WTC11 (cell line): ENCODE results near the gene AKAP8. TPM values are rescaled to one million over a fixed set of nuclear protein-coding genes. Genes with fewer than 3 reads are reported as not detected.

ENCODE experiments used
- ATAC-seq: fragments of 200-7000 bp; cut with Tn5 transposase; 2 replicates; pipeline ENCODE4 v1.10.0; 2021; ENCODE audit warnings: mild to moderate bottlenecking, moderate library complexity
- CTCF ChIA-PET: fragments of 300-600 bp; sonication (Branson Sonifier 250); formaldehyde crosslinking; loops from one replicate; lab custom pipeline; 2021; ENCODE audit warnings: antibody characterized with exemption; lab: Charles Lee
- POLR2A ChIA-PET: fragments of 350-600 bp; sonication (Branson Sonifier 250); formaldehyde crosslinking; loops from one replicate; lab custom pipeline; 2021; ENCODE audit warnings: antibody characterized with exemption; lab: Charles Lee
- DNase-seq: peaks from one replicate; pipeline ENCODE4 v3.0.0; 2021; ENCODE audit warnings: low spot score
- H3K27ac Mint-ChIP-seq: 2 replicates; pipeline ENCODE4 v1.8.0; 2021; ENCODE audit warnings: mixed read lengths
- H3K27me3 Mint-ChIP-seq: 2 replicates; pipeline ENCODE4 v1.8.0; 2021; ENCODE audit warnings: low read depth, mild to moderate bottlenecking, moderate library complexity, mixed read lengths
- H3K36me3 Mint-ChIP-seq: 2 replicates; pipeline ENCODE4 v1.8.0; 2021; ENCODE audit warnings: mixed read lengths
- H3K4me1 Mint-ChIP-seq: 2 replicates; pipeline ENCODE4 v1.8.0; 2022; ENCODE audit warnings: mixed read lengths
- H3K4me3 Mint-ChIP-seq: 2 replicates; pipeline ENCODE4 v1.8.0; 2021; ENCODE audit warnings: mild to moderate bottlenecking, moderate library complexity, mixed read lengths
- H3K9me3 Mint-ChIP-seq: 2 replicates; pipeline ENCODE4 v1.8.0; 2021; ENCODE audit warnings: mixed read lengths
- FOXJ3 ChIP-seq: sonication (generic); formaldehyde crosslinking; IDR thresholded peaks from 2 replicates; pipeline ENCODE4 v1.9.0; 2021; ENCODE audit warnings: missing genetic modification reagents, mild to moderate bottlenecking, borderline replicate concordance
- IRF2 ChIP-seq: sonication (generic); formaldehyde crosslinking; IDR thresholded peaks from 2 replicates; pipeline ENCODE4 v1.8.0; 2022; ENCODE audit warnings: low read depth, missing genetic modification reagents, borderline replicate concordance
- MXD4 ChIP-seq: fragments of 250-450 bp; sonication (Bioruptor Pico); IDR thresholded peaks from 2 replicates; pipeline ENCODE4 v1.8.0; 2021; ENCODE audit warnings: mild to moderate bottlenecking, moderate library complexity, borderline replicate concordance
- MYBL2 ChIP-seq: sonication (generic); formaldehyde crosslinking; IDR thresholded peaks from 2 replicates; pipeline ENCODE4 v1.8.1; 2023; ENCODE audit warnings: mild to moderate bottlenecking, moderate library complexity, missing genetic modification reagents
- NFATC4 ChIP-seq: fragments of 250-450 bp; sonication (Bioruptor Pico); IDR thresholded peaks from 2 replicates; pipeline ENCODE4 v1.9.0; 2021; ENCODE audit warnings: mild to moderate bottlenecking
- SMAD3 ChIP-seq: sonication (generic); formaldehyde crosslinking; IDR thresholded peaks from 2 replicates; pipeline ENCODE4 v1.8.0; 2022; ENCODE audit warnings: missing genetic modification reagents, mild to moderate bottlenecking, borderline replicate concordance
- TEAD1 ChIP-seq: sonication (generic); formaldehyde crosslinking; IDR thresholded peaks from 2 replicates; pipeline ENCODE4 v1.8.0; 2022; ENCODE audit warnings: mild to moderate bottlenecking, missing genetic modification reagents
- TEAD4 ChIP-seq: sonication (generic); formaldehyde crosslinking; IDR thresholded peaks from 2 replicates; pipeline ENCODE4 v1.8.0; 2022; ENCODE audit warnings: mild to moderate bottlenecking, missing genetic modification reagents
- TP53 ChIP-seq: sonication (generic); formaldehyde crosslinking; IDR thresholded peaks from 2 replicates; pipeline ENCODE4 v1.8.1; 2023; ENCODE audit warnings: mild to moderate bottlenecking, missing genetic modification reagents
- ZNF416 ChIP-seq: fragments of 250-450 bp; sonication (Bioruptor Pico); IDR thresholded peaks from 2 replicates; pipeline ENCODE4 v1.9.0; 2021; ENCODE audit warnings: mild to moderate bottlenecking, inconsistent platforms
- total RNA-seq: library from RNA; stranded (reverse); gene quantifications from 3 replicates; pipeline ENCODE4 v1.2.3, GENCODE V29; 2021
- TF ChIP-seq, protein P1 (sequence below): sonication (generic); formaldehyde crosslinking; IDR thresholded peaks from 2 replicates; pipeline ENCODE4 v1.8.1; 2023; ENCODE audit warnings: mild to moderate bottlenecking, missing genetic modification reagents
- TF ChIP-seq, protein P2 (sequence below): sonication (generic); formaldehyde crosslinking; IDR thresholded peaks from 2 replicates; pipeline ENCODE4 v1.8.0; 2022; ENCODE audit warnings: mild to moderate bottlenecking, missing genetic modification reagents
- TF ChIP-seq, protein P3 (sequence below): sonication (generic); formaldehyde crosslinking; IDR thresholded peaks from 2 replicates; pipeline ENCODE4 v1.8.1; 2023; ENCODE audit warnings: mild to moderate bottlenecking, missing genetic modification reagents
- TF ChIP-seq, protein P4 (sequence below): fragments of 250-450 bp; sonication (Bioruptor Pico); conservative IDR thresholded peaks from 2 replicates; pipeline ENCODE4 v1.9.0; 2021; ENCODE audit warnings: mild to moderate bottlenecking
- TF ChIP-seq, protein P5 (sequence below): fragments of 250-450 bp; sonication (Bioruptor Pico); IDR thresholded peaks from 2 replicates; pipeline ENCODE4 v1.9.0; 2021; ENCODE audit warnings: mild to moderate bottlenecking
- TF ChIP-seq, protein P6 (sequence below): fragments of 250-450 bp; sonication (Bioruptor Pico); IDR thresholded peaks from 2 replicates; pipeline ENCODE4 v2.1.2; 2022; ENCODE audit warnings: mild to moderate bottlenecking, moderate library complexity
- TF ChIP-seq, protein P7 (sequence below): sonication (generic); formaldehyde crosslinking; IDR thresholded peaks from 2 replicates; pipeline ENCODE4 v1.8.1; 2022; ENCODE audit warnings: mild to moderate bottlenecking, missing genetic modification reagents, moderate library complexity, borderline replicate concordance

Gene AKAP8
- total RNA-seq, 1 experiment from 2014 or later, result 65.9 TPM

DNA sequence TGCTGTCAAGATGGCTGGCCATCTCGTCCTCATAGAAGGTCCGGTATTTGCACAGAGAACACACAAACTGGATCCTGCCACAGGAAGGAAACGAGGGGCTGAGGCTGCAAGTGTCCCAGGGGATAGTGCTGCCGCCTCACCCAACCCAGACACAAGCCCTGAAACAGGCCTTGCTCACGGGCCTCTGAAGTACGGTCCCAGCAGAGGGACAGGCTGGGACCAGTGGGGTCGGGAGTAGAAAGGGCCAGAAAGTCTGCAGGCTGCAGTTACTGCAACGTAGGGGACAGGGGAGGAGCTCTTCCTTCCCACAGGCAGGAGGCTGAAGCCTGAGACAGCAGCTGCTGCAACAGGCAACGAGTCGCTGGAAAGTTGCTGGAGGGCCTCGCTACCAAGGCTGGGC is 18.2 kb upstream of the AKAP8 start (continued):
- TF ChIP-seq, protein P1, sequence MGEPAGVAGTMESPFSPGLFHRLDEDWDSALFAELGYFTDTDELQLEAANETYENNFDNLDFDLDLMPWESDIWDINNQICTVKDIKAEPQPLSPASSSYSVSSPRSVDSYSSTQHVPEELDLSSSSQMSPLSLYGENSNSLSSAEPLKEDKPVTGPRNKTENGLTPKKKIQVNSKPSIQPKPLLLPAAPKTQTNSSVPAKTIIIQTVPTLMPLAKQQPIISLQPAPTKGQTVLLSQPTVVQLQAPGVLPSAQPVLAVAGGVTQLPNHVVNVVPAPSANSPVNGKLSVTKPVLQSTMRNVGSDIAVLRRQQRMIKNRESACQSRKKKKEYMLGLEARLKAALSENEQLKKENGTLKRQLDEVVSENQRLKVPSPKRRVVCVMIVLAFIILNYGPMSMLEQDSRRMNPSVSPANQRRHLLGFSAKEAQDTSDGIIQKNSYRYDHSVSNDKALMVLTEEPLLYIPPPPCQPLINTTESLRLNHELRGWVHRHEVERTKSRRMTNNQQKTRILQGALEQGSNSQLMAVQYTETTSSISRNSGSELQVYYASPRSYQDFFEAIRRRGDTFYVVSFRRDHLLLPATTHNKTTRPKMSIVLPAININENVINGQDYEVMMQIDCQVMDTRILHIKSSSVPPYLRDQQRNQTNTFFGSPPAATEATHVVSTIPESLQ, result no peak
- TF ChIP-seq TEAD1 (CRISPR knock-in tag) (no peak), MXD4 (no peak)

DNA sequence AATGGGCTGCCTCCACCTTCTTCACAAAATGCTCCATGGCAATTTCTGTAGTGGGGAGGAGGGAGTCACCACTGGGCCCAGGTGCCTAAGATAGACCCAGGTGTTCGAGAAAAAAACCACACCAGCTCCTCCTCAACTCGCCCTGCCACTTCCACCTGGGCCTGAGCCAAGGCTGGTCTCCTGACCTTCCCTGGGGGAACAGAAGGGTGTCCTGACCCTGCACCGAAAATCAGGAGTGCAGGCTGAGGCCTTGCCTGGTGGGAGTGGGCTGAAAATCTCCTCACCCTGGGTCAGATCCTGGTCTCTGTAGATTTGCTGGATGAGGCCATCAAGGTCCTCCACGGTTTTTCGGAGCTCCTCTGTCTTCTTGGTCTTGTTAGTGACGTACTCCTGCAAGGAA is 17.6 kb upstream of the AKAP8 start:
- no peak for TF ChIP-seq IRF2
- no peak for TF ChIP-seq ZNF416 (CRISPR knock-in tag)
- TF ChIP-seq, protein P2, sequence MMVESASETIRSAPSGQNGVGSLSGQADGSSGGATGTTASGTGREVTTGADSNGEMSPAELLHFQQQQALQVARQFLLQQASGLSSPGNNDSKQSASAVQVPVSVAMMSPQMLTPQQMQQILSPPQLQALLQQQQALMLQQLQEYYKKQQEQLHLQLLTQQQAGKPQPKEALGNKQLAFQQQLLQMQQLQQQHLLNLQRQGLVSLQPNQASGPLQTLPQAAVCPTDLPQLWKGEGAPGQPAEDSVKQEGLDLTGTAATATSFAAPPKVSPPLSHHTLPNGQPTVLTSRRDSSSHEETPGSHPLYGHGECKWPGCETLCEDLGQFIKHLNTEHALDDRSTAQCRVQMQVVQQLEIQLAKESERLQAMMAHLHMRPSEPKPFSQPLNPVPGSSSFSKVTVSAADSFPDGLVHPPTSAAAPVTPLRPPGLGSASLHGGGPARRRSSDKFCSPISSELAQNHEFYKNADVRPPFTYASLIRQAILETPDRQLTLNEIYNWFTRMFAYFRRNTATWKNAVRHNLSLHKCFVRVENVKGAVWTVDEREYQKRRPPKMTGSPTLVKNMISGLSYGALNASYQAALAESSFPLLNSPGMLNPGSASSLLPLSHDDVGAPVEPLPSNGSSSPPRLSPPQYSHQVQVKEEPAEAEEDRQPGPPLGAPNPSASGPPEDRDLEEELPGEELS, result no peak
- no peak for TF ChIP-seq TP53 (CRISPR knock-in tag)
- TF ChIP-seq NFATC4, result no peak
- TF ChIP-seq, protein P3, sequence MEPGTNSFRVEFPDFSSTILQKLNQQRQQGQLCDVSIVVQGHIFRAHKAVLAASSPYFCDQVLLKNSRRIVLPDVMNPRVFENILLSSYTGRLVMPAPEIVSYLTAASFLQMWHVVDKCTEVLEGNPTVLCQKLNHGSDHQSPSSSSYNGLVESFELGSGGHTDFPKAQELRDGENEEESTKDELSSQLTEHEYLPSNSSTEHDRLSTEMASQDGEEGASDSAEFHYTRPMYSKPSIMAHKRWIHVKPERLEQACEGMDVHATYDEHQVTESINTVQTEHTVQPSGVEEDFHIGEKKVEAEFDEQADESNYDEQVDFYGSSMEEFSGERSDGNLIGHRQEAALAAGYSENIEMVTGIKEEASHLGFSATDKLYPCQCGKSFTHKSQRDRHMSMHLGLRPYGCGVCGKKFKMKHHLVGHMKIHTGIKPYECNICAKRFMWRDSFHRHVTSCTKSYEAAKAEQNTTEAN, result no peak
- no peak for TF ChIP-seq SMAD3 (CRISPR knock-in tag)
- TF ChIP-seq, protein P4, sequence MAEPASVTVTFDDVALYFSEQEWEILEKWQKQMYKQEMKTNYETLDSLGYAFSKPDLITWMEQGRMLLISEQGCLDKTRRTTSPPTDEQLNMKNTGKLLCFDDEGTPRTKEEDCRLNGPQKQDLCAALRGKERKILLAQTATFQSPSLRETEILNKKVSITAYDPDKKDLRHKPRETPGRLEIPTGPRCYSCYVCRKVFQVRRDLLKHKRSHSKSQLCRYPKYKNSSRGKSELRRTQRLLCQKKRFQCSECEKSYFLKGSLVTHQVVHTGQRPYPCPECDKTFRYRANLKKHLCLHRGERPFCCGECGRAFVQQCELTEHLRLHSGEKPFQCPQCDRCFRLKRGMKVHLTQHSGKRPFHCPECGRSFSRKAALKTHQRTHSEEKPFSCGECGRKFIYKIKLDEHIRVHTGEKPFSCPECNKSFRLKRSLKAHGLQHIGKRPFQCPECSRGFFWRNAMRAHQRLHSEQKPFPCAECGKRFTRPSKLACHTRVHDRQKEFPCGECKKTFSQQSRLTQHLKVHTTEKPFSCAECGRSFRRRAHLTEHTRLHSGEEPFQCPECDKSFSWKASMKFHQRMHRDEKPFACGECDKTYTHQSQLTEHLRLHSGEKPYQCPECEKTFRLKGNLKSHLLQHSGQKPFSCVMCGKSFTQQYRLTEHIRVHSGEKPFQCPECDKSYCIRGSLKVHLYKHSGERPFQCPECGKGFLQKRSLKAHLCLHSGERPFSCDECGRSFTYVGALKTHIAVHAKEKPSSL (CRISPR knock-in tag), result no peak
- TF ChIP-seq, protein P5, sequence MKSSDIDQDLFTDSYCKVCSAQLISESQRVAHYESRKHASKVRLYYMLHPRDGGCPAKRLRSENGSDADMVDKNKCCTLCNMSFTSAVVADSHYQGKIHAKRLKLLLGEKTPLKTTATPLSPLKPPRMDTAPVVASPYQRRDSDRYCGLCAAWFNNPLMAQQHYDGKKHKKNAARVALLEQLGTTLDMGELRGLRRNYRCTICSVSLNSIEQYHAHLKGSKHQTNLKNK (CRISPR knock-in tag), result no peak
- TF ChIP-seq TEAD4 (CRISPR knock-in tag), result no peak
- no peak for TF ChIP-seq MYBL2 (CRISPR knock-in tag)
- TF ChIP-seq FOXJ3, result no peak
- TF ChIP-seq, protein P6, sequence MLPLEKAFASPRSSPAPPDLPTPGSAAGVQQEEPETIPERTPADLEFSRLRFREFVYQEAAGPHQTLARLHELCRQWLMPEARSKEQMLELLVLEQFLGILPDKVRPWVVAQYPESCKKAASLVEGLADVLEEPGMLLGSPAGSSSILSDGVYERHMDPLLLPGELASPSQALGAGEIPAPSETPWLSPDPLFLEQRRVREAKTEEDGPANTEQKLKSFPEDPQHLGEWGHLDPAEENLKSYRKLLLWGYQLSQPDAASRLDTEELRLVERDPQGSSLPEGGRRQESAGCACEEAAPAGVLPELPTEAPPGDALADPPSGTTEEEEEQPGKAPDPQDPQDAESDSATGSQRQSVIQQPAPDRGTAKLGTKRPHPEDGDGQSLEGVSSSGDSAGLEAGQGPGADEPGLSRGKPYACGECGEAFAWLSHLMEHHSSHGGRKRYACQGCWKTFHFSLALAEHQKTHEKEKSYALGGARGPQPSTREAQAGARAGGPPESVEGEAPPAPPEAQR (CRISPR knock-in tag), result no peak
- TF ChIP-seq, protein P7, sequence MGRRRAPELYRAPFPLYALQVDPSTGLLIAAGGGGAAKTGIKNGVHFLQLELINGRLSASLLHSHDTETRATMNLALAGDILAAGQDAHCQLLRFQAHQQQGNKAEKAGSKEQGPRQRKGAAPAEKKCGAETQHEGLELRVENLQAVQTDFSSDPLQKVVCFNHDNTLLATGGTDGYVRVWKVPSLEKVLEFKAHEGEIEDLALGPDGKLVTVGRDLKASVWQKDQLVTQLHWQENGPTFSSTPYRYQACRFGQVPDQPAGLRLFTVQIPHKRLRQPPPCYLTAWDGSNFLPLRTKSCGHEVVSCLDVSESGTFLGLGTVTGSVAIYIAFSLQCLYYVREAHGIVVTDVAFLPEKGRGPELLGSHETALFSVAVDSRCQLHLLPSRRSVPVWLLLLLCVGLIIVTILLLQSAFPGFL, result no peak
- ATAC-seq, result no peak
- H3K4me1 Mint-ChIP-seq, result no peaks in the 10 kb centered on the region

More for the DNA sequence above, 17.6 kb upstream of the AKAP8 start:
- POLR2A ChIA-PET, result no interaction called here
- Mint-ChIP-seq H3K27me3 (no peaks in the 10 kb centered on the region), H3K36me3 (peaks cover 65% of the 10 kb centered on the region), H3K9me3 (no peaks in the 10 kb centered on the region), H3K27ac (peak overlapping the region; percentile 32; the same call in 1 of the 2 replicates), H3K4me3 (no peak overlapping the region)
- DNase-seq, result no peak
- CTCF ChIA-PET, result no interaction called here
